Measurements from ENCODE around the gene TEX13A. TPM values are rescaled to one million over a fixed set of nuclear protein-coding genes. Genes with fewer than 3 reads are reported as not detected.

Gene TEX13A
- total and polyA plus RNA-seq, 10 of the 15 experiments (the other 5 are each of a cell fraction or from before 2014, with no cell fraction given) = not detected

DNA sequence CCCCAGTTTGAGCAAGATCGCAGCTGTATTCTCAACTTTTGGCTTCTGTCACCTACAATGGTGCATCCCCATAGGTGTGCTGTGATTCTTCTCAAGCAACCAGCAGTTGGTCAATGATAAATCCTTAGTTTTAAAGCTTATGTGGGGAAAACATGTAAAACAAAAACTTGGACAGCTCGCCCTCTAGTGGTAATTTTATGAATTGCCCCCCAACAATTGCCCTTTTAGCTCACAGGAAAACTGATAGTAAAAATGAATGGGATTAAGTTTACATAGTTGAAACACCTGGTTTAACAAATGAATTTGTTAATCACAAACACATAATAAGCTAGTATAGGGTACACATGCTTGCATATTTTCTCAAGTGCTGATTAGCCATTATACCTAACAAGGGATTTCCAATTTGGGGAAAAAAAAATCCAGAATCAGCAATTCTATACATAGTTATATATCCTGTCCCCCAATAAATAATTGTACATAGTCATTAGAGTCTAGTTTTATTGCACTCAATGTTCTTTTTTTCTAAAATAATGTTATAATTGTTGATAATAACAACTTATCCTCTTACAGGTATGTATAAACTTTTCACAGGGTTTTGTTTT is 30.1 kb downstream of the TEX13A start:
- H3K36me3 ChIP-seq (ENCODE audit: control insufficient read depth in 2 of 2, insufficient read depth in 2 of 2, low read length in 1 of 2) = no peaks in the 10 kb centered on the region
- H3K4me2 ChIP-seq (ENCODE audit: control insufficient read depth, insufficient read depth) = no peak overlapping the region
- no peaks in the 10 kb centered on the region for H4K20me1 ChIP-seq (ENCODE audit: control insufficient read depth, insufficient read depth)
- ChIA-PET RAD21 (ENCODE audit: unreplicated experiment) (interaction anchor here (0.9 to 1.4 kb wide), 3 partner anchors 522 to 995 kb away, joined by 3 to 5 read pairs (median 4); no protein-coding TSS in a partner anchor), CTCF (interaction anchor here (0.6 to 1.9 kb wide), 38 partner anchors 9 to 1092 kb away, joined by 3 to 10 read pairs (median 4); partner anchors contain the start of gene IL1RAPL2), POLR2A (interaction anchor here (0.7 kb wide), 1 partner anchor 13 kb away, joined by 3 read pairs; no protein-coding TSS in a partner anchor), SMC1A (ENCODE audit: uncharacterized antibody, unreplicated experiment) (interaction anchor here (0.7 to 1.5 kb wide), 5 partner anchors 12 to 995 kb away, joined by 3 to 5 read pairs (median 3); no protein-coding TSS in a partner anchor)
- H3K9me3 ChIP-seq (replicated peaks; ENCODE audit: control insufficient read depth, insufficient read depth, low read length) = no peaks in the 10 kb centered on the region
- FAIRE-seq (peak; percentile 70), ATAC-seq (no peak), DNase-seq (ENCODE audit: low read depth, low spot score) (no peak)
- no peak overlapping the region for H3K4me3 ChIP-seq
- in situ Hi-C loops (cut with MboI) (no loop called here), intact Hi-C loops (cut with micrococcal nuclease; ENCODE audit: unreplicated experiment) (loop anchor here (2.0 to 10.0 kb wide), 2 partner anchors 268 to 626 kb away; partner anchors contain the start of gene IL1RAPL2)
- no TSS peak for BruUV-seq (replicated peaks)
- no peaks in the 10 kb centered on the region for H3K4me1 ChIP-seq (ENCODE audit: control insufficient read depth, insufficient read depth, low read length)
- no peak overlapping the region for H2AFZ ChIP-seq (ENCODE audit: control insufficient read depth, low read depth, low read length)
- TF ChIP-seq RAD21 (IDR thresholded peaks at IDR 0.05; ENCODE audit: insufficient read depth, low read depth, low read length) (peak; percentile 35; the same call in 1 of the 2 replicates), CBFB (IDR thresholded peaks at IDR 0.05; ENCODE audit: low read depth) (no peak), CTCF (IDR thresholded peaks at IDR 0.05 in 2 of 3, conservative IDR thresholded peaks at IDR 0.05 in 1 of 3; ENCODE audit: control insufficient read depth in 2 of 3, extremely low read depth in 1 of 3, insufficient read depth in 1 of 3, low read depth in 3 of 3, low read length in 3 of 3) (peak; percentile 62 to 91 (median 69)), SMC3 (IDR thresholded peaks at IDR 0.05; ENCODE audit: borderline replicate concordance, low read length) (peak; percentile 33; the same call in 1 of the 2 replicates)
- no peak overlapping the region for H3K9ac ChIP-seq (ENCODE audit: control insufficient read depth, insufficient read depth, low read length)
- no peaks in the 10 kb centered on the region; a peak in 1 of 4 replicates for H3K27me3 ChIP-seq (replicated peaks in 1 of 2; ENCODE audit: control insufficient read depth in 2 of 2, insufficient read depth in 2 of 2, low read length in 1 of 2)
- no peaks in the 10 kb centered on the region for H3K79me2 ChIP-seq (ENCODE audit: control insufficient read depth, insufficient read depth, low read length)
- H3K27ac ChIP-seq (ENCODE audit: control insufficient read depth, insufficient read depth) = no peak overlapping the region
- WGBS (ENCODE audit: insufficient coverage, insufficient replicate concordance, low lambda C conversion rate, missing lambda C conversion rate) = 0% methylated on average over 2 of the region's 2 CpGs
